ENCODE data around the gene SPG7. TPM values are rescaled to one million over a fixed set of nuclear protein-coding genes. Genes with fewer than 3 reads are reported as not detected.

The SPG7 gene
- total RNA-seq, 1 experiment from 2014 or later: 119 TPM

DNA sequence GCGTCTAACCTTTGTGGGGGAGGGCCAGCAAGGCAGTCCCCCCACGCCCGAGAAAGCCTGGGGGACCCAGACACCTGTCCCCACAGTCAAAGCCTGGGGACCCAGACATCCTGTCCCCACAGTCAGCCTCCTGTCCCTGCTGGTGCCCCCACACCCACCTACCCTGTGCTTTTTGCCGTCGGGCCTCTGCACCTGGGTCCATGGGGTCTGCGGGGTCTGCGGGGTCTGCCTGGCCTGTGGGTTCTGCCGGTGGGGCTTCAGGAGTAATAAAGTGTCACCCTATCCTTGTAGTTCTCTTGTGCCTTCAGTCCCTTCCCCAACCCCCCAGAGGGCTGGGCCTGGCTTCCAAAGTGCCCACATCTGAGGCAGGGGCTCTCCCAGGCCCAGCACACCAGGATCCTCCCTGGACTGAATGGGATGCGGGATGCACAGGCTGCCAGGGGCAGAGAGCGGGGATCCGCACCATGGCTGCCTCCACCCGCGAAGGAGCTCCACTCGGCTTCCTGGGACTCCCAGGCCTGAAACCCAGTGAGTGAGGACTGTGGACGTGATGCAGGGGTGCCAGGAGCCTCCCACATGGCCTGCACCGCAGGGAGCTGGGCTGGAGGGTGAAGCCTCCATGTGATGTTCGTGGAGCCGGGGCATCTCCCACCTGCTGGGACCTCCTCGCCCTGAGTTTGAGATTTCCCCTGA is 88.9 kb downstream of the SPG7 start:
- no peak for DNase-seq
- no peak overlapping the region for H2AFZ ChIP-seq (ENCODE audit: low read length)
- H3K27ac ChIP-seq (ENCODE audit: insufficient read length, low read depth, low read length): no peak overlapping the region
- H3K56ac ChIP-seq (ENCODE audit: insufficient read length, low read depth, low read length): no peak overlapping the region
- no peak overlapping the region for H3K4me3 Mint-ChIP-seq
- no peak overlapping the region for H3K4ac ChIP-seq (ENCODE audit: low read depth, low read length)
- WGBS (ENCODE audit: extremely low coverage, insufficient read length, low lambda C conversion rate): no CpG with 5 or more reads among the region's 19 CpGs
- no peak overlapping the region for H4K91ac ChIP-seq (ENCODE audit: insufficient read length, low read depth, low read length)
- H3K4me2 ChIP-seq (ENCODE audit: insufficient read depth, insufficient read length, low read length): no peak overlapping the region
- no peaks in the 10 kb centered on the region for H3K79me2 ChIP-seq (ENCODE audit: insufficient read depth, low read length)
- H3K27ac Mint-ChIP-seq: no peak overlapping the region
- no peak overlapping the region for H4K8ac ChIP-seq (replicated peaks; ENCODE audit: insufficient read length, low read depth, low read length)
- H2BK20ac ChIP-seq (ENCODE audit: low read depth, low read length, poor library complexity, severe bottlenecking): no peak overlapping the region
- H3K27me3 ChIP-seq (ENCODE audit: insufficient read depth, low read length): no peaks in the 10 kb centered on the region
- TF ChIP-seq, protein P1, sequence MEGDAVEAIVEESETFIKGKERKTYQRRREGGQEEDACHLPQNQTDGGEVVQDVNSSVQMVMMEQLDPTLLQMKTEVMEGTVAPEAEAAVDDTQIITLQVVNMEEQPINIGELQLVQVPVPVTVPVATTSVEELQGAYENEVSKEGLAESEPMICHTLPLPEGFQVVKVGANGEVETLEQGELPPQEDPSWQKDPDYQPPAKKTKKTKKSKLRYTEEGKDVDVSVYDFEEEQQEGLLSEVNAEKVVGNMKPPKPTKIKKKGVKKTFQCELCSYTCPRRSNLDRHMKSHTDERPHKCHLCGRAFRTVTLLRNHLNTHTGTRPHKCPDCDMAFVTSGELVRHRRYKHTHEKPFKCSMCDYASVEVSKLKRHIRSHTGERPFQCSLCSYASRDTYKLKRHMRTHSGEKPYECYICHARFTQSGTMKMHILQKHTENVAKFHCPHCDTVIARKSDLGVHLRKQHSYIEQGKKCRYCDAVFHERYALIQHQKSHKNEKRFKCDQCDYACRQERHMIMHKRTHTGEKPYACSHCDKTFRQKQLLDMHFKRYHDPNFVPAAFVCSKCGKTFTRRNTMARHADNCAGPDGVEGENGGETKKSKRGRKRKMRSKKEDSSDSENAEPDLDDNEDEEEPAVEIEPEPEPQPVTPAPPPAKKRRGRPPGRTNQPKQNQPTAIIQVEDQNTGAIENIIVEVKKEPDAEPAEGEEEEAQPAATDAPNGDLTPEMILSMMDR (conservative IDR thresholded peaks at IDR 0.05): no peak
- no peaks in the 10 kb centered on the region for H3K9me3 ChIP-seq (ENCODE audit: control insufficient read depth, low read depth, low read length)
- H3K23me2 ChIP-seq (ENCODE audit: insufficient read length, low read depth, low read length, poor library complexity, severe bottlenecking): no peaks in the 10 kb centered on the region
- no peak overlapping the region for H4K5ac ChIP-seq (ENCODE audit: insufficient read length, low read depth, low read length)
- peaks cover 0 to 7% of the 10 kb centered on the region in 2 experiments; a peak in 2 of 4 replicates for H3K4me1 Mint-ChIP-seq
- H3K9me3 Mint-ChIP-seq: no peaks in the 10 kb centered on the region; a peak in 1 of 5 replicates
- H3K27me3 Mint-ChIP-seq (ENCODE audit: low read depth): peaks cover 1% of the 10 kb centered on the region
- H3K79me1 ChIP-seq (ENCODE audit: insufficient read depth, low read depth, low read length, poor library complexity, severe bottlenecking): no peaks in the 10 kb centered on the region
- H2BK120ac ChIP-seq (ENCODE audit: low read depth, low read length, poor library complexity, severe bottlenecking): no peak overlapping the region
- no peak overlapping the region for H2BK15ac ChIP-seq (ENCODE audit: low read depth, low read length)
- no peaks in the 10 kb centered on the region for H3K4me1 ChIP-seq (ENCODE audit: insufficient read depth, low read length)
- H3K14ac ChIP-seq (ENCODE audit: insufficient read depth, low read length): no peak overlapping the region
- H3K9ac ChIP-seq (ENCODE audit: extremely low read depth, insufficient read length, low read length): no peak overlapping the region
- H4K20me1 ChIP-seq (ENCODE audit: control insufficient read depth, insufficient read depth, insufficient read length): no peaks in the 10 kb centered on the region
- no peak overlapping the region for H3K23ac ChIP-seq (ENCODE audit: insufficient read length, low read depth, low read length)
- 0 out of 7 replicates have a peak, but pooled peaks cover 0 to 3% (median 0%) of the 10 kb centered on the region in 3 experiments for H3K36me3 Mint-ChIP-seq (ENCODE audit: insufficient read depth in 1 of 3, low read depth in 3 of 3)
- H2AK5ac ChIP-seq (ENCODE audit: insufficient read length, low read length): no peak overlapping the region
- no peak overlapping the region for H3K18ac ChIP-seq (ENCODE audit: insufficient read length, low read depth, low read length)
- no peak overlapping the region for H2BK12ac ChIP-seq (ENCODE audit: insufficient read length, low read depth, low read length)
- no peak overlapping the region for H2BK5ac ChIP-seq (ENCODE audit: insufficient read length, low read length)
- H3T11ph ChIP-seq (ENCODE audit: low read length): no peak overlapping the region
